ENCODE results near the gene ATOSB.
"Not testable (repeated sequence)": the region's sequence is repeated elsewhere in the genome, so short reads cannot be mapped to it uniquely, and the experiment has no call there.

The ATOSB gene

GRCh38 chr9:35115680-35116538, at the start of gene ATOSB:
ATOSB (minus strand) TSS chr9:35115862; CDS start chr9:35108274, 7,588 bp downstream.
- peak; percentile 82 to 85 for DNase-seq (ENCODE audit: low read depth in 1 of 2, low spot score in 1 of 2)

GRCh38 chr9:35164711-35165110, 49.0 kb upstream of the ATOSB start:
- DNase-seq (ENCODE audit: low read depth in 1 of 2, low spot score in 1 of 2), result no peak

GRCh38 chr9:35163413-35163812, 47.8 kb upstream of the ATOSB start:
- no peak for DNase-seq (ENCODE audit: low read depth in 1 of 2, low spot score in 1 of 2)

GRCh38 chr9:35162605-35163315, 47.1 kb upstream of the ATOSB start:
- no peak for DNase-seq (ENCODE audit: low read depth in 1 of 2, low spot score in 1 of 2)

GRCh38 chr9:35161713-35162604, 46.3 kb upstream of the ATOSB start, which contains the start of gene UNC13B:
UNC13B (plus strand) TSS chr9:35162009; CDS start chr9:35162284, 275 bp downstream.
- peak; percentile 32 to 59 for DNase-seq (ENCODE audit: low read depth in 1 of 2, low spot score in 1 of 2)

- DNase-seq (ENCODE audit: low read depth in 1 of 2, low spot score in 1 of 2), result no peak
These were observed 43.0 kb upstream of the ATOSB start for GRCh38 chr9:35158501-35159280.

- DNase-seq (ENCODE audit: low read depth in 1 of 2, low spot score in 1 of 2), result not testable (repeated sequence)
These were observed 42.2 kb upstream of the ATOSB start for GRCh38 chr9:35157836-35158235.

GRCh38 chr9:35156781-35157180, 41.1 kb upstream of the ATOSB start:
- DNase-seq (ENCODE audit: low read depth in 1 of 2, low spot score in 1 of 2), result no peak

- DNase-seq (ENCODE audit: low read depth in 1 of 2, low spot score in 1 of 2), result no peak
These were observed 37.3 kb upstream of the ATOSB start for GRCh38 chr9:35152926-35153325.

GRCh38 chr9:35147941-35148563, 32.4 kb upstream of the ATOSB start:
- DNase-seq (ENCODE audit: low read depth in 1 of 2, low spot score in 1 of 2), result not testable (repeated sequence)

- no peak for DNase-seq (ENCODE audit: low read depth in 1 of 2, low spot score in 1 of 2)
These were observed 26.4 kb upstream of the ATOSB start for GRCh38 chr9:35142037-35142436.

- DNase-seq (ENCODE audit: low read depth in 1 of 2, low spot score in 1 of 2), result no peak
These were observed 24.4 kb upstream of the ATOSB start for GRCh38 chr9:35140093-35140492.

GRCh38 chr9:35136866-35137265, 21.2 kb upstream of the ATOSB start:
- DNase-seq (ENCODE audit: low read depth in 1 of 2, low spot score in 1 of 2), result no peak

GRCh38 chr9:35135988-35136387, 20.3 kb upstream of the ATOSB start:
- no peak for DNase-seq (ENCODE audit: low read depth in 1 of 2, low spot score in 1 of 2)

- no peak for DNase-seq (ENCODE audit: low read depth in 1 of 2, low spot score in 1 of 2)
These were observed 19.3 kb upstream of the ATOSB start for GRCh38 chr9:35134920-35135319.

- DNase-seq (ENCODE audit: low read depth in 1 of 2, low spot score in 1 of 2), result peak; percentile 71 to 78
These were observed 1.4 kb upstream of the ATOSB start for GRCh38 chr9:35116898-35117551.

GRCh38 chr9:35116539-35116897, 856 bp upstream of the ATOSB start:
- DNase-seq (ENCODE audit: low read depth in 1 of 2, low spot score in 1 of 2), result no peak

- DNase-seq (ENCODE audit: low read depth in 1 of 2, low spot score in 1 of 2), result no peak
These were observed 628 bp downstream of the ATOSB start for GRCh38 chr9:35114840-35115628.

All from activated T-helper 1 cell treated with anti-CD3 and anti-CD28 coated beads, Interleukin-2, amount 50 U/mL, for 16 hours (primary cell).